Measurements from ENCODE around the gene ABHD15.

DNA sequence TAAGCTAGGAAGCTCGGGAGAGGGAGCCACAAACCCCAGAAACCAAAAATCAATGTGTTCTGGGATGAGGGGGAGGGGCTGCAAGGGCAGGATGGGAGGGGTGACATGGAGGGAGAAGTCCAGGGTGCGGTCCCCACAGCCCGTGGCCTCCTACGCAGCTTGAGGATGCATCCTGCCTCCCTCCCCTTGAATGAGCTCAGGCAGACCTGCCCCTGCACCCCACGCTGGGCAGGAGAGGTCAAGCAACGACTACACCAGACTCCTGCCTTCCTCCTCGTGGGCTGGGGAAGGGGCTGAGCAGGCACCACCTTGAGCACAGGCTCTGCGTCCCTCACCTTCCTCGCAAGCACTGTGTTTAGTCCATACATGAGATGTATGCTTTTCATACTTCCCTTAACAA, 30.0 kb upstream of the ABHD15 start:
- TF ChIP-seq, protein P1, sequence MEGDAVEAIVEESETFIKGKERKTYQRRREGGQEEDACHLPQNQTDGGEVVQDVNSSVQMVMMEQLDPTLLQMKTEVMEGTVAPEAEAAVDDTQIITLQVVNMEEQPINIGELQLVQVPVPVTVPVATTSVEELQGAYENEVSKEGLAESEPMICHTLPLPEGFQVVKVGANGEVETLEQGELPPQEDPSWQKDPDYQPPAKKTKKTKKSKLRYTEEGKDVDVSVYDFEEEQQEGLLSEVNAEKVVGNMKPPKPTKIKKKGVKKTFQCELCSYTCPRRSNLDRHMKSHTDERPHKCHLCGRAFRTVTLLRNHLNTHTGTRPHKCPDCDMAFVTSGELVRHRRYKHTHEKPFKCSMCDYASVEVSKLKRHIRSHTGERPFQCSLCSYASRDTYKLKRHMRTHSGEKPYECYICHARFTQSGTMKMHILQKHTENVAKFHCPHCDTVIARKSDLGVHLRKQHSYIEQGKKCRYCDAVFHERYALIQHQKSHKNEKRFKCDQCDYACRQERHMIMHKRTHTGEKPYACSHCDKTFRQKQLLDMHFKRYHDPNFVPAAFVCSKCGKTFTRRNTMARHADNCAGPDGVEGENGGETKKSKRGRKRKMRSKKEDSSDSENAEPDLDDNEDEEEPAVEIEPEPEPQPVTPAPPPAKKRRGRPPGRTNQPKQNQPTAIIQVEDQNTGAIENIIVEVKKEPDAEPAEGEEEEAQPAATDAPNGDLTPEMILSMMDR (IDR thresholded peaks at IDR 0.05), result no peak
- TF ChIP-seq POLR2A (IDR thresholded peaks at IDR 0.05), result no peak
